H1 (cell line): ENCODE results near the gene LCT. TPM values are rescaled to one million over a fixed set of nuclear protein-coding genes. Genes with fewer than 3 reads are reported as not detected.
A peak's percentile ranks its signal among the peaks of the same experiment; 100 is the strongest.

Experiments
- CTCF ChIA-PET: fragments of 300-600 bp; sonication (Branson Sonifier 250); formaldehyde crosslinking; loops from one replicate; lab custom pipeline; 2021; ENCODE audit not compliant: partially characterized antibody; lab: Charles Lee
- POLR2A ChIA-PET: fragments of 300-600 bp; sonication (Branson Sonifier 250); formaldehyde crosslinking; loops from one replicate; lab custom pipeline; 2021; ENCODE audit warnings: inconsistent platforms; ENCODE audit not compliant: partially characterized antibody; lab: Charles Lee
- DNase-seq, 2 experiments: peaks; one replicate each; pipeline versions ENCODE4 v3.0.0 to v3.0.0-alpha.2; 2010 to 2022; ENCODE audit warnings: low spot score in 2 of 2, low read depth in 1 of 2, mixed read lengths in 1 of 2
- FAIRE-seq: peaks from 2 replicates; lab custom pipeline; 2011; peaks lifted over from hg19 to GRCh38; lab: Jason Lieb, UNC
- H2AFZ ChIP-seq: 2 replicates; pipeline ENCODE4 v1.8.1; 2012; ENCODE audit warnings: low read length, inconsistent platforms
- H2AK5ac ChIP-seq: 2 replicates; pipeline ENCODE4 v1.6.1; 2013; ENCODE audit warnings: low read depth, low read length
- H2BK120ac ChIP-seq: replicated peaks from 2 replicates; pipeline ENCODE3; 2013; ENCODE audit warnings: low read depth, low read length, inconsistent platforms
- H2BK12ac ChIP-seq: 2 replicates; pipeline ENCODE4 v1.6.1; 2013; ENCODE audit warnings: low read depth, low read length
- H2BK15ac ChIP-seq: 2 replicates; pipeline ENCODE4 v1.6.1; 2013; ENCODE audit warnings: low read length
- H2BK20ac ChIP-seq: 2 replicates; pipeline ENCODE4 v1.6.1; 2013; ENCODE audit warnings: low read length
- H2BK5ac ChIP-seq: 2 replicates; pipeline ENCODE4 v1.6.1; 2013; ENCODE audit warnings: low read depth, low read length
- H3K14ac ChIP-seq: 2 replicates; pipeline ENCODE4 v1.6.1; 2013; ENCODE audit warnings: inconsistent platforms; ENCODE audit not compliant: insufficient read length
- H3K18ac ChIP-seq: 2 replicates; pipeline ENCODE4 v1.6.1; 2013; ENCODE audit warnings: low read length; ENCODE audit errors: extremely low read depth
- H3K23ac ChIP-seq: 2 replicates; pipeline ENCODE4 v1.6.1; 2013; ENCODE audit warnings: inconsistent platforms; ENCODE audit not compliant: insufficient read length
- H3K23me2 ChIP-seq: 2 replicates; pipeline ENCODE4 v1.6.1; 2013; ENCODE audit warnings: low read depth, low read length
- H3K27ac ChIP-seq: 2 replicates; pipeline ENCODE4 v1.6.1; 2011; ENCODE audit warnings: low read depth, low read length, inconsistent platforms
- H3K27me3 ChIP-seq, 4 experiments: replicated peaks in 1 of 4; 1 replicate in 1 of 4; 2 replicates in 3 of 4; pipeline versions ENCODE4 v1.6.1 to v1.8.1; 2011 to 2013; ENCODE audit warnings: low read length in 3 of 4, mild to moderate bottlenecking in 3 of 4, inconsistent platforms in 2 of 4, mixed read lengths in 2 of 4, moderate library complexity in 1 of 4; ENCODE audit not compliant: control insufficient read depth in 3 of 4, insufficient read depth in 3 of 4; ENCODE audit errors: extremely low read depth in 1 of 4
- H3K36me3 ChIP-seq, 4 experiments: 2 replicates each; pipeline versions ENCODE4 v1.6.1 to v1.8.1; 2011 to 2013; ENCODE audit warnings: mild to moderate bottlenecking in 4 of 4, low read length in 3 of 4, moderate library complexity in 2 of 4, control low read depth in 1 of 4, inconsistent platforms in 1 of 4; ENCODE audit not compliant: insufficient read depth in 4 of 4, control insufficient read depth in 2 of 4
- H3K4ac ChIP-seq: replicated peaks from 2 replicates; pipeline ENCODE3; 2013; ENCODE audit warnings: low read length, low read depth, mixed read lengths, inconsistent platforms; ENCODE audit not compliant: insufficient read length
- H3K4me1 ChIP-seq, 4 experiments: replicated peaks in 1 of 4; 1 replicate in 1 of 4; 2 replicates in 3 of 4; pipeline versions ENCODE4 v1.6.1 to v1.8.1; 2011 to 2013; ENCODE audit warnings: low read length in 3 of 4, inconsistent platforms in 2 of 4, mixed read lengths in 1 of 4; ENCODE audit not compliant: insufficient read depth in 4 of 4, control insufficient read depth in 3 of 4
- H3K4me2 ChIP-seq, 2 experiments: 2 replicates each; pipeline versions ENCODE4 v1.6.1 to v1.8.1; 2011 to 2013; ENCODE audit warnings: low read depth in 2 of 2, low read length in 2 of 2, control low read depth in 1 of 2, inconsistent platforms in 1 of 2, mild to moderate bottlenecking in 1 of 2; ENCODE audit not compliant: insufficient read depth in 1 of 2
- H3K4me3 ChIP-seq, 4 experiments: fragments of 200-600, 300-600 bp in 1 of 4; sonication (generic), shearing (Covaris generic), sonication (Bioruptor Twin) in 1 of 4; 2 replicates each; pipeline versions ENCODE4 v1.5.1 to v1.8.1; 2011 to 2016; ENCODE audit warnings: low read length in 4 of 4, low read depth in 3 of 4, control low read depth in 2 of 4, inconsistent platforms in 2 of 4, mild to moderate bottlenecking in 2 of 4, mixed read lengths in 1 of 4, moderate library complexity in 1 of 4; ENCODE audit not compliant: insufficient read depth in 2 of 4; ENCODE audit errors: extremely low read depth in 1 of 4
- H3K56ac ChIP-seq: replicated peaks from 2 replicates; pipeline ENCODE3; 2013; ENCODE audit warnings: low read depth, mild to moderate bottlenecking, mixed read lengths, low read length, inconsistent platforms; ENCODE audit not compliant: insufficient read length
- H3K79me1 ChIP-seq: 2 replicates; pipeline ENCODE4 v1.6.1; 2013; ENCODE audit warnings: low read depth, low read length, control low read depth
- H3K79me2 ChIP-seq, 2 experiments: 2 replicates each; pipeline versions ENCODE4 v1.6.1 to v1.8.1; 2012 to 2013; ENCODE audit warnings: low read length in 2 of 2, mild to moderate bottlenecking in 2 of 2, inconsistent platforms in 1 of 2; ENCODE audit not compliant: insufficient read depth in 2 of 2, control insufficient read depth in 1 of 2
- H3K9ac ChIP-seq, 4 experiments: replicated peaks in 1 of 4; 1 replicate in 1 of 4; 2 replicates in 3 of 4; pipeline versions ENCODE4 v1.6.1 to v1.8.1; 2011 to 2013; ENCODE audit warnings: low read depth in 3 of 4, low read length in 3 of 4, control low read depth in 2 of 4, mild to moderate bottlenecking in 2 of 4, moderate library complexity in 2 of 4, inconsistent platforms in 1 of 4; ENCODE audit errors: extremely low read depth in 1 of 4
- H3K9me3 ChIP-seq, 2 experiments: 2 replicates each; pipeline versions ENCODE4 v1.6.1 to v1.8.1; 2012 to 2013; ENCODE audit warnings: mild to moderate bottlenecking in 2 of 2, moderate library complexity in 2 of 2, control low read depth in 1 of 2, inconsistent platforms in 1 of 2, low read depth in 1 of 2, low read length in 1 of 2, mixed read lengths in 1 of 2; ENCODE audit not compliant: insufficient read depth in 2 of 2
- H4K20me1 ChIP-seq, 2 experiments: replicated peaks in 1 of 2; 2 replicates each; pipeline versions ENCODE3 to v1.8.1; 2011 to 2013; ENCODE audit warnings: inconsistent platforms in 2 of 2, low read length in 2 of 2, mild to moderate bottlenecking in 1 of 2; ENCODE audit not compliant: insufficient read depth in 2 of 2, control insufficient read depth in 1 of 2
- H4K5ac ChIP-seq: 2 replicates; pipeline ENCODE4 v1.6.1; 2013; ENCODE audit warnings: low read length, low read depth, mixed read lengths, inconsistent platforms; ENCODE audit not compliant: insufficient read length
- H4K8ac ChIP-seq: 2 replicates; pipeline ENCODE4 v1.8.0; 2013; ENCODE audit warnings: mild to moderate bottlenecking, moderate library complexity, low read length, inconsistent platforms; ENCODE audit not compliant: insufficient read depth; ENCODE audit errors: extremely low read depth
- H4K91ac ChIP-seq: replicated peaks from 2 replicates; pipeline ENCODE3; 2013; ENCODE audit warnings: low read length, mixed read lengths, inconsistent platforms; ENCODE audit not compliant: insufficient read length
- CEBPB ChIP-seq: IDR thresholded peaks from 2 replicates; pipeline ENCODE4 v1.6.1; 2012; ENCODE audit warnings: low read depth, low read length
- E2F6 ChIP-seq: IDR thresholded peaks from 2 replicates; pipeline ENCODE4 v1.6.1; 2012; ENCODE audit warnings: inconsistent platforms
- EZH2 ChIP-seq: fragments of 200-600 bp; sonication (generic); IDR thresholded peaks from 2 replicates; pipeline ENCODE4 v1.7.1; 2012; ENCODE audit warnings: low read depth, mild to moderate bottlenecking, moderate library complexity, low read length, inconsistent platforms; ENCODE audit not compliant: severe bottlenecking
- SAP30 ChIP-seq: fragments of 300-600 bp; sonication (generic); IDR thresholded peaks from 2 replicates; pipeline ENCODE4 v1.7.1; 2012; ENCODE audit warnings: low read length, moderate library complexity, mild to moderate bottlenecking, inconsistent platforms; ENCODE audit not compliant: insufficient read depth, insufficient replicate concordance
- SIN3A ChIP-seq, 2 experiments: IDR thresholded peaks in 1 of 2; conservative IDR thresholded peaks in 1 of 2; 2 replicates each; pipeline ENCODE4 v1.6.1; 2011 to 2012; ENCODE audit warnings: low read length in 2 of 2, improper control_type of control experiment in 1 of 2, low read depth in 1 of 2, mild to moderate bottlenecking in 1 of 2
- TAF1 ChIP-seq: IDR thresholded peaks from 2 replicates; pipeline ENCODE4 v1.6.1; 2011; ENCODE audit warnings: mild to moderate bottlenecking, low read depth, low read length
- TBP ChIP-seq: IDR thresholded peaks from 2 replicates; pipeline ENCODE4 v1.6.1; 2011; ENCODE audit warnings: low read depth, low read length, improper control_type of control experiment
- WGBS, 2 experiments: shearing (Covaris generic) in 1 of 2; methylation state at CpG; one replicate each; pipeline versions ENCODE4 v1.1.6 to v1.1.7; 2013 to 2015; ENCODE audit warnings: low lambda C conversion rate in 2 of 2, mixed read lengths in 2 of 2, inconsistent platforms in 1 of 2, low coverage in 1 of 2, missing lambda C conversion rate in 1 of 2; ENCODE audit not compliant: insufficient replicate concordance in 2 of 2, insufficient coverage in 1 of 2, insufficient read length in 1 of 2; ENCODE audit errors: extremely low coverage in 1 of 2, missing lambda C conversion rate in 1 of 2; 5-methylcytosine and 5-hydroxymethylcytosine counted together
- polyA plus RNA-seq, 7 experiments: library from polyadenylated mRNA; depleted of rRNA in 3 of 7; stranded (reverse) in 5 of 7; unstranded in 2 of 7; fragments of >200 nt in 5 of 7; fragments of 200-250 nt in 2 of 7; gene quantifications; 1 replicate in 5 of 7; 2 replicates in 1 of 7; 4 replicates in 1 of 7; pipeline versions ENCODE4 v1.2.1 to v1.2.3, GENCODE V29; 2011 to 2013; ENCODE audit warnings: missing spikeins in 2 of 7, mixed read lengths in 2 of 7
- total RNA-seq: library from RNA; stranded (reverse); fragmentation: NEBNext Ultra II Directional; extraction: Animal tissue kit (Norgen Biotek cat#: 25700); gene quantifications from 2 replicates; pipeline ENCODE4 v1.2.1, GENCODE V29; 2021

Gene LCT
- total and polyA plus RNA-seq, 2 of the 8 experiments (the other 6 are each of a cell fraction or from before 2014, with no cell fraction given): 0.06 TPM; not detected in 1

GRCh38 chr2:135843671-135844070, 6.7 kb upstream of the LCT start:
- H3K14ac ChIP-seq: no peak overlapping the region
- H2BK15ac ChIP-seq: no peak overlapping the region
- 94% methylated on average over 2 of the region's 3 CpGs; no CpG with 5 or more reads in 1 of the 2 experiments for WGBS, 2 experiments
- ChIA-PET CTCF (interaction anchor here (0.6 to 1.0 kb wide), 3 partner anchors 11 to 51 kb away, joined by 4 read pairs; no protein-coding TSS in a partner anchor), POLR2A (no interaction called here)
- no peak overlapping the region for H4K8ac ChIP-seq
- H4K5ac ChIP-seq: no peak overlapping the region
- no peak overlapping the region for H3K4me2 ChIP-seq
- no peak overlapping the region for H2BK5ac ChIP-seq
- H3K27ac ChIP-seq: no peak overlapping the region
- H2BK120ac ChIP-seq: no peak overlapping the region
- no peaks in the 10 kb centered on the region for H3K9me3 ChIP-seq
- no peak overlapping the region for H2BK12ac ChIP-seq
- H2AFZ ChIP-seq: no peak overlapping the region
- no peak overlapping the region for H3K4ac ChIP-seq
- H3K36me3 ChIP-seq: peaks cover 18 to 85% (median 52%) of the 10 kb centered on the region in 4 experiments
- no peak overlapping the region for H3K4me3 ChIP-seq
- H3K79me1 ChIP-seq: no peaks in the 10 kb centered on the region; the same call in 1 of the 2 replicates
- no peaks in the 10 kb centered on the region for H3K79me2 ChIP-seq
- no peak overlapping the region for H3K56ac ChIP-seq
- H4K91ac ChIP-seq: no peak overlapping the region
- H2AK5ac ChIP-seq: no peak overlapping the region
- no peak overlapping the region for H3K18ac ChIP-seq
- no peak overlapping the region for H2BK20ac ChIP-seq
- peak in 1 of 2 experiments; percentile 2 for DNase-seq
- H3K23ac ChIP-seq: no peak overlapping the region
- no peaks in the 10 kb centered on the region for H3K27me3 ChIP-seq
- no peaks in the 10 kb centered on the region for H3K4me1 ChIP-seq
- no peak for FAIRE-seq
- H4K20me1 ChIP-seq: peaks cover 0 to 4% of the 10 kb centered on the region in 2 experiments
- no peak for TF ChIP-seq SIN3A (conservative IDR thresholded peaks at IDR 0.05 in 1 of 2, IDR thresholded peaks at IDR 0.05 in 1 of 2; ENCODE audit: low read depth in 1 of 2, low read length in 2 of 2)
- no peak for TF ChIP-seq E2F6
- no peak for TF ChIP-seq SAP30
- no peak for TF ChIP-seq EZH2
- no peak for TF ChIP-seq TBP
- TF ChIP-seq CEBPB: no peak
- TF ChIP-seq TAF1: no peak
- no peak overlapping the region for H3K9ac ChIP-seq
- H3K23me2 ChIP-seq: no peaks in the 10 kb centered on the region
